ENCODE results near the gene ROR1.

ROR1 gene

DNA sequence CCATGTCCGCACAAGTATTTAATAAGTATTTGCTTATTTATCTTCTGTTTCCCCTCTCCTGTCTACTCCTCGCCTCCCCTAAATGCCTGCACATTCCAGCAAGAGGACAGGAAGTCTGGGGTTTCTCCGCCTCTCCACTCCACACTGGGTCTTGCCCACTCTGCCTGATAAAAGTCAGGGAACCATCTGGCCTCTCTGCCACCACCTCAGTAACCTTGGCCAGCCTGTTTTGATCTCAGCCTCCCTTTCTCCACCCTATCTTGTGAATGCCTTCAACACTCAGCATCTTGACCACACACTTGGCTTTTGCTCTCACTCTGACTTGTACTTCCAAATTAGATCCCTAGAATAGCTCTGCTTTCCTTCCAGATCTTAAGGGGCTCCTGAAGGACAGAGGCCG is 264.3 kb downstream of the ROR1 start:
- no peak for DNase-seq

DNA sequence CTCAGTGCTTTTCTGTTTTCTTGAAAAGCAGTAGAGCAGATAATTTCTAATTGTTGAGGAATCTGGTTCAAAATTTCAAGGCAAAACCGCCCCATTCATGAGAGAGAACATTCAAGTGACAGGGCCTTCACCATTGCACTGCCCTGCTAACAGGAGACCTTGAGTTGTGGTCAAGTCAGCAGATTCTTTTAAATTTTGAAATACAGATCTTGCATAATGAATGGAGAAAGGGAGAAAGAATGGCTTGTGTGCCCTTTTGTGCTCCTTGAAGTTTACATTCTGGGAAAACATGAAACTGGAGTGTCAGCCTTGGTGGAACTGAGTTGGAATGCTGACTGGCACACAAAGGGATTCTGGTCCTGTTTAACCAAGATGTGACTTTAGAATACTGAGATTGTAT is 265.1 kb downstream of the ROR1 start:
- DNase-seq = no peak

DNA sequence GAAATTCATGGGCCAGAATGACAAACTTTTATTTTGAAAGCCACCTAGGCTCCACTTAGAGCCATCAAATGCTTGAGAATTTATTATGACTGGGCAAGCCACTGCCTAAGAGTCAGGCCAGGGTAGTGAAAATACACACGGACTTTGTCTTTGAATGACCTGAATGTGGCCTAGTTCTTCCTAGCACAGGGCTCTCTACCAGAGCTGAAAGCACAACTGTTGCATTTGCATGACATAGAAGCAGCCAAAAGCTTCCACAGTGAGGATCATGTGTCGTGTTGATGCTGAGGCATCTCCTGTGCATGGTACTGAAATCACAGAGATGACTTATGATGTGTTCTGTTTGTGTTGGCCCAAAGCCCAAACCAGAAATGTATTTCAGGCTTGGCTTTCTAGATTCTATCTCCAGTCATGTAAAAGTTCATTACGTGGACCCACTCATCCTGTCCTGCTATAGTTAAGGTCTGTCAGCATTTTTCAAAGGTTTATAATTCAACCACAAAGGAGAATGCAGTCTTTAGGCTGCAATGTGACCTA is 265.6 kb downstream of the ROR1 start:
- no peak for DNase-seq

DNA sequence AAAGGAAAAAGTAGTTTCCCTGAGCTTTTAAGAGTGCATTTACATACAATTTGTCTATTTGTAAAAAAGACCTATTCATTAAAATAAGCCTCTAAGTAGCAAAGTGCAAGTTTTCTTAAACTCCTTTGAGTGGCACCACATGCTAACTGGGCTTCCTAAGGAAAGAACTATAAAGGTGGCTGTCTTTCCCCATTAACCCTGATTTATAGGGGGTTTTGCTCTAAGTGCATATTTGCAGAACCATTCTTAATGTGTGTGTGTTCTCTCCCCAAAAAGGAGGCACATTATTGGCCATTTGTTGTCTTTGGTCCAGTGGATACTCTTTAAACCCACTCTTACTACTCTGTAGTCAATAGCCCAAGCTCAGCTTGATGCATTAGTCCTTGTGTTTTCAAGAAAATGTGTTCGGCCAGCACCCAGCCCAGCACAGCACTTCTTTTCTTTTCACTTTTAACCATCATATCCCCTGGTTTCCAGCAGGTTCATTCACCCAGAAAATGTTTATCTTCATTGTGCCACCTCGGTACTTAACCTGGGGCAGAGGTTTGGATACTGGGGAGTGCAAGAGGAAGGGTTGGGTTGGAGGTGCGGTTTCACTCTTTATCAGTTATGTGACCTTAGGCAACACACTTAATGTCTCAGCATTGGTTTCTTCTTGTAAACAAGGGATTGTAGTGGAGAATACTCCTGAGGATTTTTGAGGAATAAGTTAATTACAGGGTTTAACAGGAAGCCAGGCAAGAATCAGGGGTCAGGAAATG is 267.7 kb downstream of the ROR1 start:
- DNase-seq = no peak

DNA sequence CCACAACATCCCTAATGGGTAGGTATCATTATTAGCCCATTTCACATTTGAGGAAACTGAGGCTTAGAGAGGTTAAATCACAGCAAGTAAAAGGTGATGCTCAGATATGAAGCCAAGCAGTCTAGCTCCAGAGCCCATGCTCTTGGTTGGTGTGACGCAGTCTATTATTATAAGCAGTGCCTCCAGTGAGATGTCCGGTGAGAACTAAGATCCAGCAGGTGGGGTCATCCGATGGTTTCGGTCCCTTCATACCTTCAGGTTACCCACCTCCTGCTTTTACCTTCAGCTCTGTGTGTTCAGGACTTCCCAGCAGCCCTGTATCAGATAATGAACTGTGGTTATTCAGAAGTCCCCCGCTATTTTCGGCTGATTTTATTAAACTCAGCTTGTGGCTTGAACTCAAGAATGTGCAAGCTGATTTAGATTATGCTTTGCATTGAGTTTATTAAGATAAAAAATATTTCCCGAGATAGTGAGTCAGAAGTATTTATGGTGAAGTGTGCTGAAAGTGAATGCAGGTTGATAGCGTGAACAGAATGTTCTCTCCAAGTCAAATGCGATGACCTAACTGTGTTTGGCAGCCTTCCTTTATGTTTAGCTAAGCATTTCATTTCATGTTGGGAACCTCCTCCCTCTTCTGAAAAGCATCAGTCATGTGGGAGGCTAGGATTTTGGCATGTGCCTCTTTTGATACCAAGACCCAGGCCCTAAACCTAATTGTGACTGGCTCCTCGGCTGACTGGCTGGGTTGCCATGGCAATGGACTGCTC is 268.7 kb downstream of the ROR1 start:
- no peak for DNase-seq

DNA sequence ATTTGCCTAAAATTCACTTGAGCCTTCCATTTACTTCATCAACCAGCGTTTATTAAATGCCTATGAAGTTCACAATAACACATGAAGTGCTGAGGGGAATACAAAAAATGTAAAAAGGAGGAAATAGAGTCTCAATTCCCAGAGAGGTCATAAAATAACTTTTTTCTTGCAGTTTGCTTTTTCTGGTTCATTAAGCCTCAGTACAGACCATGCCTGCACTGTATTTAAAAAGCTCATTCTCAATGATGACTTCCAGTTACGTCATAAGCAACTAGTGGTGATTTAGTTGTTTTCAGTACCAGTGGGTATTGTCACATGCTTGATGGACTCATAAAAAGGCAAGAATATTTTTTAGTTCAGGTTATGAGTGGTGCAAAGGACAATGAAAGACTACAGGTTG is 269.5 kb downstream of the ROR1 start:
- no peak for DNase-seq

DNA sequence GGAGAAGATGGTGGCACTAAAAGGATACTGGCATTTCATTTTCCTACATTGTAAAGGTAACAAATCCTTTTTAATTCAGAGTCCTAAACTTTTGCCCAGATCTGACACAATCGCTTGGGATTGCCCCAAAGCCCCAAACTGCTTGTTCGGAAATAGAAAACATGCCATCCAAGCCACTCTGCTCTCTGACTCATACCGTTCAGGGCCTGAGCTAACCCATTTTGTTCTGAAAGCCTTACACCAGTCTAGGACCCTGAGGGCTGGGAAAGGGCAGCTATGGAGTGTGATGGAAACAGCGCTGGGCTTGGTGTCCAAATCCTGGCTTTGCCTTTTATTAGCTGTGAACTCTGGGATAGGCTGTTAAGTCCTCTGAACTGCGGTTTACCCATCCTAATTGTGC is 270.2 kb downstream of the ROR1 start:
- no peak for DNase-seq

DNA sequence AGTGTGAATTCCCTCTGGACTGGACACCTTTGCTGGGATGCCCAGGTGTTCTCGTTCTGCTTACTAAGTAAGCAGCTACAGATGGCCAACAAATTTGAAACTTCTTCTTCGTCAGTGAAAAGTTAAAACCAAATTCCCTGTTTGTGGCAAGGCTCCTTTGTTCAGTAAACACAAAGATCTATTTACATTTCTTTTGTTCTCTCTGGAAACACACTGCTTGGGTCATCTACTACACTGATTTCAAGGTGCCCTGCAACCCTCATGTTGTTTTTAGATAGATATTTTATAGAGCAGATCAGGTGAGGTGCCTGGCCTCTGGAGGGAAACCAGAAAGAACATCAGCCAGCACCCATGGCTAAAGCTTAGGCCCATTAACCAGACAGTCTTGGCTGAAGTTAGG is 272.4 kb downstream of the ROR1 start:
- DNase-seq = no peak

DNA sequence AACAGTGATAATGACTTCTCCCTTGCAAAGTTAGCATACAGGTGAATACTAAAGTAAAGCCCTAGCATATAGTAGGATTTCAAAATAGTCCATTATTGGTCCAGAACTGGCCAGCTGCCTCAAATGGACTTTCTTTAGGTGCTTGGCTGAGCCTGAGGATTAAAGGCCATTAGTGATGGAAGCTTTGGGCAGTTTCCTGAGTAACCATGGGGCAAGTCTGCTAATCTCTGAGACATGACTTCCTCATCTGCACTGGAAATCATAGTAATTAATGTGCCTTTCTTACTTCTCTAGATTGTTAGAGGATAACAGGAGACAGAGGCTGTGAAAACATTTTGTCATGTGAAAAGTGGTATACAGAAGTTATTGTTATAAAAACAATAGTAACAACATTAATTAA is 273.1 kb downstream of the ROR1 start:
- DNase-seq = no peak

DNA sequence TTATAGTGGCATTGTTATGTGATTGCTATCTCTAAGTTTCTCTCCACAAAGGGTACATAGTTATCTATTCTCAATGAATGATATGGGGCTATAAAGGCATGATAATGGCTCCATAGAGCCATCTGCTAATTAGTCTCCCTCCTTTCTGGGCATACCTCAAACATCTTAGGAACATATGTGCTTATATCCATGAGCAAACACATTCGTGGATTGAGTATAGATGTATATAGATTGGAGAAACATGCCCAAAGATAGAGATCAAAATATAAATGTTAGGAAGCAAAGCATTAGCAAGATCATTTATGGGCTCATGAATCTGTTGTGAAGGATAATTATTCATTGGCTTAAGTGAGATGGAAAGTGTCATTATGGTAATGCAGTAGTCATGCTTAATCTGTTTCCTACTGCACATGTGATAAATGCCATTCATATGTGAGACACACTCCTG is 273.8 kb downstream of the ROR1 start:
- DNase-seq = no peak

DNA sequence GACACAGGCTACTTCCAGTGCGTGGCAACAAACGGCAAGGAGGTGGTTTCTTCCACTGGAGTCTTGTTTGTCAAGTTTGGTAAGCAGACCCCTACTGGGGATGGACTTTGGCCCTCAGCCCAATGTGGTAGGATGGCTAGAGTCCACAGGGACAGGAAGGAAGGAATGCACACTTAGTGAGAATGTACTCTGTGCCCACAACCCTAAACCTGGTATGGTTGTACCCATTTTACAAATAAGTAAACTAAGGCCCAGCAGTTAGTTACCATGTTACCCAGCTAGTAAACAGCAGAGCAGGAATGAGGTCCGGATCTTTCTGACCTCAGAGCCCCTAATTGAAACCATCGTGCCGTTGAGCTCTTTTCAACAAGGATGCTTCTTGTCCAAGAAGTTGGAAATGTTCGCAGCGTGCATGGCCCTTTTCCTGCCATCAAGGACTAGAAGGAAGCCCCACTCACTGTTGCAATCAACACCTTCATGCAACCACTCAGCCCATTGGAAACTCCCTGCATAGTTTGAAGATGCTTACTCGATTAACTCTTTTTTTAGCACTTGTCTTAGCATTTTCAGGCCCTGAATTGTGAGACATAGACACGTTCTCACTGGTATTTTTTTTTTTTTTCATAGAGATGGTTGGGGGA is 276.2 kb downstream of the ROR1 start:
- DNase-seq = no peak

DNA sequence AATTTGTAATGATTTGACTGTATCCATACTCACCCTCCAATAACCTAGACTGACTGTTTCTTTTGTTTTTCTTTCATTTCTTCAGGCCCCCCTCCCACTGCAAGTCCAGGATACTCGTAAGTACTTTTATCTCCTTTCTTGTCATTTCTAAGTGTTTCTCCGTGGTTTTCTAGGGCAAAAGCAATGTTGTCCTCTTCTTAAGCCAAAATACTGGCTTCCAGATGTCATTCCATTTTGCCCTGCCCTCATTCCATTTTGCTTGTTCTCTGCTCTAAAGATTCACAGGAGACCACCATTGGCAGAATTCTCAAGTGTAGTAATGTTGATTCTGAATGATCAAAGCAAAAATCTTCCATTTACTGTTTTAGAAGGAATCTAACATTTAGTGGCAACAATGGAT is 276.8 kb downstream of the ROR1 start:
- no peak for DNase-seq

DNA sequence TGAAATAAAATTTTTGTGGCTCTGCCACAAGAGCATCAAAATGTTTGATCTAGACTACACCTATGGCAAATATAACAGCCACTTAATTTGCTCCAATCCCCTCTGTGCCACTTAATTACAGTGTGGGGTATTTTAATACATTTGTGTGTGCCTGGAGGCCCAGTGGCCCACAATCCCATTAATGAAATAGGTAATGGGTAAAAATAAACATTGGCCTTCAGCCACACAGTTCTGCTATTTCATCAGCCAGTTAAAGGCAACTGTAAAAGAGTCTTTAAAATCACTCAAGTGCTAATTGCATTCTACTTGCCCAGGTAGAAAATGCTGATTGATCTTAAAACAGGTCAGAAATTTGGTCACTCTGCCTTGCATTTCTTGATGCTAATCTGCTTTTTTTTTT is 278.0 kb downstream of the ROR1 start:
- DNase-seq = no peak

DNA sequence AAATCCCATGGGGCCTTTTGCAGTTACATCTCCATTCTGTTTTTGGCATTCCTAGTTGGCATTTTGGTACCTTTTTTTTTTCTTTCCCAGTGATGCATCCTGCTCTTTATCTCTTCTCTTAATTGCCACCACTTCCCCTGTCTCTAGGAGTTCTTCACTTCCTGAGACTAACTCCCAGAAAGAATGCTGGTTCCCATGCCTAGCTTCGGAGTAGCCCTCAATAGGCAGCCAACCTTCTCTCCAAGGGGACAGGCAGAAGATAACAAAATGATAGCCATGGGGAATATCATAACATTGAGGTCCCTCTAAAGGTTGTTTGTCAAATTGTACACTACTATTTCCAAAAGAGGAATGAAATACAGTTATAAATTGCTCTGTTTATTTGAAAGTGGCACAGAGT is 279.0 kb downstream of the ROR1 start:
- no peak for DNase-seq

DNA sequence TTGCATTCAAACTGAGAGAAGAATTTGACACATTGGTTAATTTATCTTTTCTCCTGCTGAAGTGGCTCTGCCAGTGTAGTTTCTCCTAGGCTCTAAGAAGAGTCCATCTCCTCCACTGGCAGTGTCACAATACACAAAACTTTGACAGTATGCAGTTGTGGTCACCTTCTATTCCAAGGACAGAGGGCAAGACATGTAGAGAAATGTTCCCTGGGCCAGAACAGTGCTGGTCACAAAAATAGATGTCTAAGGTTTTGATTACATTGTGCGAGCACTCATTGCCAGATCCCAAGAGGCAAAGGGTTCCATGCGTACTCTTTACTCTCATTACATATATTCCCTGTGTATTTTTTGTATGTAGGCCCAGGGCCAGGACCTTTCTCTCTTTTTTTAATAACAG is 281.5 kb downstream of the ROR1 start:
- no peak for DNase-seq

DNA sequence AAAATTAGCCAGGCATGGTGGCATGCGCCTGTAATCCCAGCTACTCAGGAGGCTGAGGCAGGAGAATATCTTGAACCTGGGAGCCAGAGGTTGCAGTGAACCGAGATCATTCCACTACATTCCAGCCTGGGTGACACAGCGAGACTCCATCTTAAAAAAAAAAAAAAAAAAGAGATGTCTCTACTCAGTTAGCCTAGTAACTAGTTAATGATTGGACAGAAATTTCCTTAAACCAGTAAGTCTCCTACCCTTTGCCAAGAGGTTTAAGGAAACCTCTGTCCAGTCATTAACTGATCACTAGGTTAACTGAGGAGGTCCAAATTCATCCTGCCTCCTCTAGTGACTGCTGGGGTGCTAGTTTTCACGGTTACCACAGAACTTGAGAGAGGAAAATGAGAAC is 285.7 kb downstream of the ROR1 start:
- no peak for DNase-seq

DNA sequence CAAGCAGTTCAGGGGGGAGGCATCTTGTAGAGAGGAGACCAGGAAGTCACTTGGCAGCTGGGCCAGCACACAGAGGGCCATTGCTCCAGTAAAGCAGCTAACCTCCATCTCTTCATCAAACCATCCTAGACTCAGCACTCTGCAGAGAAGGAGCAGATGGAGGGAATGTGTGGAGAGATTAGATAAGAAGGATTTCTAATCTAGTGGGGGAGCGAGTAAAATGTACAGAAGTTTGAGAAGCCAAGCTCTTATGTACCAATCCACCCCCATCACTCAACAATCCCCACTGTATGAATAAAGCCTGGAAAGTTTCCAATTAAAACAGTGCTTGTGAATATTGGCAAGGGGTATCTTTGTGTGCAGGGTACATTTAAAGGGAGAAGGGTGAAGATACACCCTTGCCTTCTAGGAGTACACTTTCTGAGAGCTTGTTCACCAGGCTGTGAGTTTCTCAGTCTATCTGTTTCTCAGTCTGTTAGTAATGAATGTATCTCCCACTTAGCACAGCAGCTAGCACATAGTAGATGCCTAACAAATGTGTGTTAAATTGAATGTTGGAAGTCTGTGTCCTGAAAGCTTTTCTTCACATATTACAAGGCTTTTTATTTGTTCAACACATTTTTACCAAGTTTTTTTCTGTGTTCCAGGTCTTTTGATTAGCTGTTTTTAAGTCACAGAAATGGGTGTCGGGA is 286.9 kb downstream of the ROR1 start:
- no peak for DNase-seq

DNA sequence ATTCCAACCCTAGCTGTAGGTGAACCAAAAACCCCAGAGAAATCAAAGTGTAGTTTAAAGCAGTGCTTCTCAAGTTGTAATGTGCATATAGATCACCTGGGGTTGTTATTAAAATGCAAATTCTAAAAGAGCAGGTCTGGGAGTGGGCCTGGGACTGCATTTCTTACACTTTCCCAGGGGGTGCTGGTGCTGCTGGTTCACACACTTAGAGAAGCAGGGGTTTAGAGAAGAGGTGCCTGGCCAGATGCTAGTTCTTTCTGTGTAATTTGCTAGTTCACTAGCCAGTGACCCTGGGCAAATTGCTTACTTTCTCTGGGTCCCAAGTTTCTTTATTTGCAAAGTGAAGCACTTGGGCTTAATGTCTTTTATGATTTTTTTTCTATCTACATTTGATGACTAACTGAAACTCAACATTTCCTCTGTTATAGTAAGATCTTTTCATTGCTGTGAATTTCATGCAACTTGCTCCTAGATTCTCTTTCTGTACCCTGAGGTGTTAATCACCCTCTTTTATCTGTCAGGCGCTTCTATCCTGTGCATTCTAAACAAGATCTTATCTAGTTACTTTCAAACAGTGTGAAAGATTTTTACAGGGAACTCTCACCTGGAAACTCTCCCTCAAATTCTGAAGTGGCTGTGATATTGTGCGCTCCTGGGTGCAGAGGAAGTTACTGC is 287.8 kb downstream of the ROR1 start:
- no peak for DNase-seq

DNA sequence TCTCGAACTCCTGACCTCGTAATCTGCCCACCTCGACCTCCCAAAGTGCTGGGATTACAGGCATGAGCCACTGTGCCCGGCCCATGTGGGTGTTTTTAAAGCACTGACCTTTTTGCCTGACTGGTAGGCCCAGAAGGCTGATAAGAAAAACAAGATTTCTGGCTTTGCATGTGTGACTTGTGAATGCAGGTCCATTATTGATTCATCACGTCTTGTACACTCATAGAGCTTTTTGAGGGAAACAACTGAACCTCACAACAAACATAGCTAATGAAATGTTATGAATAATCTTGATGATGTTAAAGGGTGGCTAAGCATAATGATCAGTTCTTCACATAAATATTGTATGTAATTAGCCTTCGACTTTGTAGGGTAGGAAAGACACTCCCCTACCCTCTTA is 288.7 kb downstream of the ROR1 start:
- DNase-seq = no peak

DNA sequence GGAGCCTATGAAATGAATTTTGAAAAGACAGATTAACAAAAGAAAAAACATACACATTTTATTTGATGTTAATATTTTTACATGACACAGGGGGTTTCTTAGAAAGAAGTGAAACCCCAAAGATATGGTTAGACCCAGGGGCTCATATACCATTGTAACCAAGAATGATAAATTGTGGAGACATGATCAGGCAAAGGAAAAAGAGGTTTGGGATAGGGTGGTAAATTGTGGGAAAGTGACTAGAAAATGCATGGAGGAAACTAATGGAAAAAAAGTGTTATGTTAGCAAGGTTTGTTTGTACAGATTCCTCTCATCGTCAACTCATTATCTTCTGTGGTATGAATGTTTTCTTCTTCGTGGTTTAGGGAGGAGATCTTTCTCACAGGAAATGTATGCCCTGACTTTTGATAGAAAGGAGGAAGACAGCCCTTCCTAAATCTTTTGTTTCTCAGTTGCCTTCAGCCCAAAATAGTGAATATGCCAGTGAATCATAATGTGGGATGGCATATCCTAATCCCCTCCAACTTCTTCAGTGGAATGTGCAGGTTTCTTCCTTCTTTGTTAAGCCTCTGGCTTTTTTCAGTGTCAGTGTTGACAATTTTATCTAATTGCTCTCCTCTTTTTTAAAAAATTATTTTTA is 289.2 kb downstream of the ROR1 start:
- no peak for DNase-seq

DNA sequence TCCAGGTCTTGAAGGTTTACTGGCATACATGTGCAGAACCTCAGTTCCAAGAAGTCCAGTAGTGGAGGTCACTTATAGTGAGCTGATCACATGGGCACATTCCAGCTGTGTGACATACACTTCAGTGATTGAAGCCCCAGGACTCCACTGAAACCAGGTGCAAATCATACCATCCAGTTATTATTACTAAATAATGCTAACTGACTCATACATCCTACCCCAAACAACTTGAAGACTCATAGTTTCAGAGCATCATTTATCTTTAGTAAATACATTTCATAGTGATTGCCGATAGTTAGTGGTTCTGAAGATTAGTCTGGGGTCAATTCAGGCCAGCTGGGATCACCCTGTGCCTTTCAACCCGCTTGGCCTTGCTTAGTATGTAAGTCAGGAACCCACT is 291.8 kb downstream of the ROR1 start:
- DNase-seq = no peak
